Frontal cortex (tissue), 4 donors: Measurements from ENCODE around the gene ARHGEF18. TPM values are rescaled to one million over a fixed set of nuclear protein-coding genes. Genes with fewer than 3 reads are reported as not detected.

Source experiments
- DNase-seq, 2 donors: peaks; one replicate each; pipeline ENCODE4 v3.0.0; 2012; ENCODE audit warnings: low spot score in 2 of 2
- FAIRE-seq: peaks from 2 replicates; lab custom pipeline; 2012; peaks lifted over from hg19 to GRCh38; lab: Jason Lieb, UNC
- total RNA-seq: library from RNA; depleted of rRNA; stranded (reverse); fragments of >200 nt; gene quantifications from one replicate; pipeline ENCODE4 v1.2.3, GENCODE V29; 2014
- donor health status: control.
- donor health status: control.
- donor health status: control.

ARHGEF18 gene
- total RNA-seq, 1 donor from 2014 or later, result 26.1 TPM

GRCh38 chr19:7377196-7377595 lies 28.5 kb downstream of the ARHGEF18 start:
- FAIRE-seq (no peak), DNase-seq (no peak)

- DNase-seq, result no peak
- FAIRE-seq, result no peak
Observed at GRCh38 chr19:7381073-7381390, 32.3 kb downstream of the ARHGEF18 start.

- no peak for DNase-seq
- FAIRE-seq, result no peak
Observed at GRCh38 chr19:7382694-7383093, 34.0 kb downstream of the ARHGEF18 start.

- FAIRE-seq, result no peak
Observed at GRCh38 chr19:7383284-7383683, 34.5 kb downstream of the ARHGEF18 start.

GRCh38 chr19:7385062-7385461 lies 36.3 kb downstream of the ARHGEF18 start:
- no peak for FAIRE-seq
- DNase-seq, result no peak

More at GRCh38 chr19:7383284-7383683, 34.5 kb downstream of the ARHGEF18 start:
- no peak for DNase-seq

GRCh38 chr19:7386308-7386707 lies 37.6 kb downstream of the ARHGEF18 start:
- no peak for FAIRE-seq
- no peak for DNase-seq

- DNase-seq (no peak), FAIRE-seq (no peak)
Observed at GRCh38 chr19:7386769-7387168, 38.0 kb downstream of the ARHGEF18 start.

GRCh38 chr19:7391218-7391670 lies 42.5 kb downstream of the ARHGEF18 start:
- no peak for FAIRE-seq
- no peak for DNase-seq

- no peak for DNase-seq
Observed at GRCh38 chr19:7393459-7393858, 44.7 kb downstream of the ARHGEF18 start.

GRCh38 chr19:7393939-7394730 lies 45.4 kb downstream of the ARHGEF18 start:
- FAIRE-seq (no peak), DNase-seq (no peak)

More at GRCh38 chr19:7393459-7393858, 44.7 kb downstream of the ARHGEF18 start:
- FAIRE-seq, result no peak

GRCh38 chr19:7394731-7395359 lies 46.1 kb downstream of the ARHGEF18 start:
- DNase-seq (peak; percentile 97 to 98), FAIRE-seq (no peak)

GRCh38 chr19:7395360-7396066 lies 46.8 kb downstream of the ARHGEF18 start:
- FAIRE-seq (no peak), DNase-seq (no peak)

- DNase-seq (no peak), FAIRE-seq (no peak)
Observed at GRCh38 chr19:7397687-7398086, 49.0 kb downstream of the ARHGEF18 start.

Other genes with a start within 250 kb of the ARHGEF18 start
- gene INSR, start 54.5 kb upstream of the ARHGEF18 start, total RNA-seq, result 93.3 TPM
- gene PEX11G, start 140.1 kb downstream of the ARHGEF18 start, total RNA-seq, result 1.2 TPM
- gene ZNF358, start 167.2 kb downstream of the ARHGEF18 start, total RNA-seq, result 10.6 TPM
- gene MCOLN1, start 173.7 kb downstream of the ARHGEF18 start, total RNA-seq, result 7.7 TPM
- 45.2 TPM for gene PNPLA6, start 186.8 kb downstream of the ARHGEF18 start, total RNA-seq
- 16.3 TPM for gene CAMSAP3, start 246.9 kb downstream of the ARHGEF18 start, total RNA-seq